Forelimb muscle (tissue), 1 donor: ENCODE data around the gene ZSWIM6. TPM values are rescaled to one million over a fixed set of nuclear protein-coding genes. Genes with fewer than 3 reads are reported as not detected.

Experiments used
- DNase-seq: peaks from one replicate; pipeline ENCODE4 v3.0.0-alpha.2; 2013; ENCODE audit warnings: low read depth
- polyA plus RNA-seq: library from polyadenylated mRNA; unstranded; fragments of 120-200 nt; gene quantifications from one replicate; pipeline ENCODE4 v1.2.1, GENCODE V29; 2013; ENCODE audit not compliant: insufficient read length

ZSWIM6 gene
- polyA plus RNA-seq, 1 donor, result 7.8 TPM

DNA sequence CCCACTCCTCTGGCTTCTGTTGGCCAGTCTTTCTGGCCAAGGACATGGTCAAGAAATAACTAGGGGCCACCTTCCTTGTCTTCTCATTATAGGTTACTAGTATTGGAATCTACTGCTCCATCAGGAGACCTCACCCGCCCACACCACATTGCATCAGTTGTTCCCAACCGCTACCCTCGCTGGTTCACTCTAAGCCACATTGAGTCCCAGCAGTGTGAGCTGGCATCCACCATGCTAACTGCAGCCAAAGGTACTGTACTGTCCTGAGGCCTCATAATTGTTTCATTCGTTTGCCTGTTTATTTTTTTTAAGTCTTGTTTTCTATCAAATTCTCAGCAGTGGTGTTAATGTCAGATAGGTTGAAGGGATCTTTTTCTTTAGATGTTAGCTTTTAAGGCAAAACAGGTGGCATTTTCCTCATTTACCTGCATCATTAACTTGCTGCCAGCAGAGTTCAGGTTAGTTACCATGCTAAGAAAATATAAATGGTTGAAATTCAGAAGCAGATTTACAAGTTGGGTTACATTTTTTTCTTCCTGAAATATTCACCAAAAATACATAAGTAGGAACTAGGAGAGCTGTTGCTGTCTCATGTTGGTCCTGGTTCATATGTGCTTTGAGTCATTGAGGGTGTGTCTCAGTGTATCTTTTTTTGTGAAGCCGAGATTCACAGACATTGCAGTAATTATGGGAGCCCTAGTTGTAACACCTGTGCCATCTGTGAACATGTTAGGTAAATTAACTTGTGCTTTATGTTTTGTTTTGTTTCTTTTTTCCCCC is 206.9 kb downstream of the ZSWIM6 start:
- no peak for DNase-seq

DNA sequence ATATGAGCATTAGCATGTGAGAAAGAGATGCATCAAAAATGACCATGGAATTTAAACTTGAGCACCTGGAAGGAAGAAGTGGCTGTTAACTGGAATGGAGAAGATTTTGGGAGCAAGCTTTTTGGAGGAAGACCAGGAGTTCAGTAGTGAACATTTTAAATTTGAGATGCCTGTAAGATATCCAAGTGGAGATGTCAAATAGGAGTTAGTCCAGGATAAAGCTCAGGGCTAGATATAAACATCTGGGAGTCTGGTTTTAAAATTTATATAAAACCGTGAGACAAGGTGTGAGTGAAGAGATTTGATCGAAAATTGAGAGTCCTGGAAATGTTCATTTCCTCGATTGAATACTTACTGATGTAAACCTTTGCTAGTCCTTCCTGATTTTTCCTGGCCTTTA is 217.5 kb downstream of the ZSWIM6 start:
- no peak for DNase-seq

DNA sequence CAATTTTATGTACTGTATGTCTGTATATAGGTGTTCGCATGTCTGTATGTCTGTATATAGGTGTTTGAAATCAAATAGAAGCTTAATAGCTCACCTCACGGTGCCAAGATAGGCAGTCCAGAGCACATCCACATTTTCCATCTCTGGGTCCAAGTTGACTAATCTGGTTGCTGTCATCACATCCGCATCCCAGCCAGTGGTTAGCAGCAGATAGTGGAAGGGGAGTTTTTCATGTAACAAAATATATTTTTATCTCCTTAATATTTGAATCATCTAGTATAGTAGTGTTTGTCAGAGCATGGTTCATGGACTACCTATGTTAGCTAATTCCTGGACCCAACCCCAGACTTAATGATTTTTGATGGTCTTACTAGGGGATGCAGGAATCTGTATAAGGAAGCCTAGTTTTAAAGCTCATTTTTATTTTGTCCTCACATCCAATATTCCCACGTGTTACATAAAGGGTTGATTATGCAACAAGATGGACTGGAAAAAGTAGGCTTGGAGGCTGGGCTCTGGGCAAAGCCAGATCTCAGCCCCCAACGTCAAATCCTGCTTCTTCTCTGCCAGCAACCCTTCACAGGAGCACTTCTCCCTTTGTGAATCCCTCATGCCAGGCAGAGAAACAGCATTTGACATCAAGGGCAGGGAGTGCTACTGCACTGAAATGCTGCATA is 219.7 kb downstream of the ZSWIM6 start:
- no peak for DNase-seq

DNA sequence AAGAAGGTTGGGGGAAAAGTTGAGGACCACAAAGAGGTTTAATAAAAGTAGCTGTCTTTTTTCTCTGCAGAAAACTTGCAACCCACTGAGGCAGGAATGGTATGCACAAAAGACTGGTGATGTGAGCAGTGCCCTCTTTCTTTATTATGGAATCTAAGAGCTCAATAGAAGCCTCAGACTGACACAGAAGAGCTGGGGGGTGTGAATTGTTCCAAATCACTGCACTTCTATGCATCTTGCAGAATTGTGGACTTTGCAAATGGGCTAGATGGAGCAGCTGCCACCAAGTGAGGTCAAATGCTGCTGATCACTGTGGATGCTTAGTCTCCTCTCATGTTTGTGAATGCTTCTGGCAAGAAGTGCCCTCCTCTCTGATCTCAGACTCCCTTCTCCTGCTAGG is 227.1 kb downstream of the ZSWIM6 start:
- no peak for DNase-seq

DNA sequence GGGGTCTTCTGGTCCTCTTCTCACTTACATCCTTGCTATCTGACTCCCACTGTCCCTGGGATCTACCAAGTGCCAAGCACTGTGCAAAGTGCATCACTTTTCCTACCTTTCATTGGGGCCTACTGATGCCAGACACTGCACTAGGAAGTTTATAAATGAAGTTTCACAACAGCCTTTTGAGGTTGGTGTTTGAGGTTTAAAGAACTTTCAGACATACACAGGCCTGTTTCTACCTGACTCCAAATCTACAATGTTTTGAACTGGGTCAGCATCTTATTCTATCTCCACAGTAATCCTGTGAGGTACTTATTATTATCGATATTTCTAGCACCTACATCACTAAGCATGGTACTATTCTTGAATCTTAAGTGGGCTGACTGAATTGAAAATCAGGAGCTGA is 227.7 kb downstream of the ZSWIM6 start:
- DNase-seq, result no peak

DNA sequence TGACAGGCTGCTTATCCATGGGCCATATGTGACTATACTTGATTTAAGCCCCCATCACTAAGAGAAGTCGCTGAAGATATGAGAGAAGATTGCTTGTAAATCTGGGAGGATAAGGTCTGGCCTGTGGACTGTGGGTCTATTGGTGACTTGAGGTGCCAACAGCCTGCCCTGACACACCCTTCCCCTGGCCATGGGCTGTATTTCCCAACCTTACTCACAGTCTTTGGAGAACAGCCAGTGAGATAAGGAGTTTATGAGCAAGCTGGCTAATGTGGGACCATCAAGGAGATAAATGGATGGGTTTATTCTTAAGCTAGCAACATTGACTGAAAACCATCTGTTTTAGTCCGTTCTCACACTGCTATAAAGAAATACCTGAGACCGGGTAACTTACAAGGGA is 231.3 kb downstream of the ZSWIM6 start:
- no peak for DNase-seq

DNA sequence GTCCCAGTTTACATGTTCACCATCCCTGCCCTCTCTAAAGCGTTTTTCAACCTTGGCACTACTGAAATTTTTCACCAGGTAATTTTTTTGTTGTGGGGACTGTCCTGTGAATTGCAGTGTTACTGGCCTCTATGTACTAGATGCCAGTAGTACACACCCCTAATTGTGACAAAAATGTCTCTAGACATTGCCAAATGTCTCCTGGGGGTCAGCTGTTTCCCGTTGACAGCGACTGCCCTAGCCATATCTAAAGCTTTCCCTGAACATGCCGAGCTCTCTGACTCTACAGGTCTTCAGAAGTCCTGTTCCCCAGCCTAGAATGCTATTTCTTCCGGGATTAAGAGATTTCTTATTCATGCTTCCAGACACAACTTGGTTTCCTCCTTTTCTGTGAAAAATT is 235.3 kb downstream of the ZSWIM6 start:
- DNase-seq, result no peak

DNA sequence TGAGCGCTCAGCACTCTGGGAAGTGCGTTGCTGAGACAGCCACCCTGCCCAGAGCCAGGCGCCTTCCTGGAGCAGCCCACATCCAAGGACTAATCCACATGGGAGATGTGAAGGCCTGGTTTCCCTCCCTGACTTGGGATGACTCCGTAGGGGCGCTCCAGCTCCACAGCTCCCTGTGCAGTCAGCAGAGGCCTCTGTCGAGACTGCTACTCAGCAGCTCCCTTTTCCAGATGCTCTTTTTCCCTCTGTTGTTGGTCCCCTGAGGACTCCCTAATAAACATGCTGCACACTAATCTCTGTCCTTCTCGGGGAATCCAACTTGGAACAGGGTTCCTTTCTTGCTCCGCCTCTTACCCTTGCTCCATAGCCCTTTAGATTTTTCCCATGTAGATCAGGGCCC is 237.3 kb downstream of the ZSWIM6 start:
- no peak for DNase-seq

DNA sequence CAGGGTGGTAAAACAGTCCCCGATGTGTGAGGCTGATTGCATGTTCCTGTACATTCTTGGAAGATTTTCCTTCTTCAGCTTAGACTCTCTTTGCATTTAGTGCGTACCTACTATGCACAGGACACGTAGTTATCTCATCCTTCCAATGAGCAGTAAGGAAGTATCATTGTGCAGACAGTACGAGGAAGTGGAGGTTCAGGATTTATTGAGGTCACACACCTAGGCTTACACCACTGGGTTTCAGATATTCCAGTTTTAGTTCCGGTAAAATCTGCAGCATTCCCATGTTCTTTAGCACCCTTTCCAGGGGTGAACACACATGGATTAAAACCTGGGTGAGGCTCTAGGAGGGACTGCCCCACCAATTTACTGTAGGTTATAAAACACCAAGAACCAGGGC is 238.7 kb downstream of the ZSWIM6 start:
- DNase-seq, result no peak

DNA sequence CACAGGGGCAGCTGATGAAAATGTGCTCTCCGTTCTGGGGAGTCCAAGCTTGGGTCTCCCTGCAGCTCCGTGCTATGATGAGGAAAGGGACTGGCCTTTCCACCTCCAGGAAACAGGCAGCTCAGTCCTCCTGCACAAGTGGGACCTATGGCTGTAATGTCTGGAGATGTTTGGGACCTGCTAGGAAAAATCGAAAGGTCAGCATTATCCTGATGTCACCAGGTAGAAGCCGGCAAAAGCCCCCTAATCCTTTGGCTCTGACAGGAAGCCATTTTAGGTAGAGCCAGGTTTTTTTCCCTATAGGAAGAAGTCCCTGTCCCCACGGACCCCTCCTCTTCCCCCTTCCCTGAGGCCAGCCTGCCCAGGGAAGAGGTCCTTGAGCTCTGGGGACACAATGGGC is 240.9 kb downstream of the ZSWIM6 start:
- no peak for DNase-seq

DNA sequence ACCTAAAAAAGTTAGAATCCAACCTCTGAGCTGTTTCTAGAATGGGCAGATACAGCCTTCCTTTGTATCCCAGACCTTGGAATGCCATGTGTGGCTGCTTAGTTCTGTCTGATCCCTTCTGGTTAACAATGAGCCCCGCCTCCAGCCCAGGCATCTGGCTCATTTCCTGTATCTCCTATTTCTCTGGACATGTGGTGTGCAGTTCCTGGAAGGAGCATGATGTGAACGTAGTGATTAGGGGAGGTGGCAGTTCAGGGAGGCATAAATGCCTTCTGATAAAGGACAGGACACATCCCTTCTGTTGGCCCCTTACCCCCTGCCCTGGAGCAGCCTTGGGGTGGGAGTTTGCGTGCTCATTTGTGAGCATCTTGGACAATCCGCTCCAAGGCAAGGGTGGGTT is 243.0 kb downstream of the ZSWIM6 start:
- no peak for DNase-seq

DNA sequence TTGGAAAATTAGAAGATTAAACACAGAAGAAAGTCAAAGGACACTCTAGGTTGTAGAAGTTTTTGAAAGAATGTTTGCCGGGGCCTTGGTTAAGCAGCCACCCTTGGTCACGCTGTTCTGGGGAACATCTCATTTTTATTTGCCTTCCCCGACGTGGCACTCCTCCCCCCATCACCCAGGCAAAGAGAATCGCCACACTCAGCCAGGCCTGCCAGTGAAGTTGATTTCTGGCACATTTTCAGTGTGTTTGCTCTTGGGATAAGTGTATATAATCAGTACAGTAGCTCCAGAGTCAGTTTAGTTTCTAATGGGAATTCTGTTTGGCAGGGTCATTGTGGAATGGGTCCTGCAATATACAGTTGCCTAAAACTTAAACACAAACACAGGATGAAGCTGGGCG is 243.5 kb downstream of the ZSWIM6 start:
- DNase-seq, result no peak

DNA sequence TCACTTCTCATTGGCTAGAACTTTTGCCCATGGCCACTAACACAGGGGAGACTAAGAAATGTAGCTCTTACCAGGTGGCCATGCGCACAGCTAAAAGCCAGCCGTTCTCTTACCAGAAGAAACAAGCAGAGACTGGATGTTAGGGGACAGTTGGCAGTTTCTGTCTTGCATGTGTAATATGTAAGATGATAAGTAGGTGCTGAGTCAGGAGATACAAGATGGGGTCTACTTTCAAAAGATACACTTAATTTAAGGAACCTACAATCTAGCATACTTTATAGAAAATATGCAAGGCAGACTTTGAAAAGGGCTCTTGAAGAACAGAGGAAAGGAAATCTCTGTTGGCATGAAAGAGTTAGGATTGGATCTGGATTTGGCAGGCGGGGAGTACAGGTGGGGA is 244.5 kb downstream of the ZSWIM6 start:
- DNase-seq, result no peak

DNA sequence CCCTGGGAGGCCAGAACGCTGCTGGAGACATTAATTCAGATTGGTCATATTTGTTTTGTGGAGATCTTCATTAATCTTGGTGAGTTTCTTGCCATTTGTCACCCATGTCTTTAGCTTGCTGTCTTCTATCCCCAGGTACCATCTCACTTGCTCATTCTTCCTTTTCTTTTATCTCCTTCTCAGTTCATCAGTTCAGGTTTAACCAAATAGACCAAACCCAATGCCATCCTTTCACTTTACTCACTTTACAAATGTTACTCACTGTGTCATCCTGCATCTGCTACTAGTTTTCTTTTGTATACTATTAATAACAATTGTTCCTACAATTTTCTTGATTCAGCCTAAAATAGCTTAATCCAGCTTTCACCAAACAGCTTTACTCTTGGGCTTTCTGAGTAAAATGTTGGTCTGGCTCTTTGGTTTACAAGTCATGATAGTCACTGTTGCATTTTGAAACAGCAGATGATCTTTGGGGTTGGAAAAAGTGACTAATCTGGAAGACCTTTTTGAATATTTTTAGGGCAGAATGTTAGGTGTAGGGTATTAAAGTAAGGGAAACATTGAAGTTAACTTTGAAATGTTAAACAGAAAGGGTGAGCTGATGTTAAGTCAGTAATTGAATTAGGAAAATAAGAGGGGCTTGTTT is 246.9 kb downstream of the ZSWIM6 start:
- no peak for DNase-seq

DNA sequence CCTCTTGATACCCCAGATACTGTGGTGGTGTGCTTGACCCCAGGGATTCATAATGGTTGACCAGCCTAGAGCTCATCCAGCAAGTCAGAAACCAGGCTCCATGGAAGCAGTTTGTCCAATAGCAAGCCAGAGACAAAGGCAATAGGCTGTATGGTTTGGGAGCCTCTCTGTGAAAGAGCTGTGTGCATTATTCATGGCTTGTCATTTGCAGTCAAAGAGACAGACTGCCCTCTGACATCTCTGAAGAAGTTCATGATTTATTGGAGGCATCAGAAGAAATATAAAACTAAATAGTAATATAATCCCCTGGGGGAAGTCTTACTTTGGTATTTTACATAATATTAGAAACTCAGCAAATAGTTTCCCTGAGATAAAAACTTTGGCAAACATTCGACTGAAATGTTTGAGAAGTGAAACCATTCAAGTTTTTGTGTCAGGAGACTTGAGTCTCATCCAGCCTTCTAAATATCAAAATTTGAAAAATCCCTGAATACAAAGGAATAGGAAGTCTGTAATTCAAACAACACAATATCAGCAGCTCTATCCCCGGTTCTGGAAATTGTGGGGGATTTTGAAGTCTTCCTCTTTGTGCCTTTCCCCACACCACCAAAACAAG is 250.3 kb downstream of the ZSWIM6 start:
- DNase-seq, result no peak

DNA sequence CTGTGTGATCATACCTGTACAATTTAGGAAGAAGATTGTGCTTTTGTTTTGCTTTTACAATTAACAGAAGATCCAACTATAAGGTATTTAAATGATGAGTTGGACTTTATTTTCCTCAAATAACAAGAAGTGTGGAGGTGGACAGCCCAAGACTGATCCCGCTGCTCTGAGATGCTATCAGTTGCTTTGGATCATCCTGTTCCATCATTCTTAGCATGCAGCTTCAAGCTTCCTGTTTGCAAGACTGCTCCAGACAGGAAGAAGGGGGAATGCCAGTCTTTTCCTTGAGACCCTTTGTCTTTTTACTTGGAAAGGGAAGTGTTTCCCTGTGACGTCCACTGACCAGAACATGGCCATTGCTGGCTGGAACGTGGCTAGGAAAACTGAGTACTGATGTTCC is 250.8 kb downstream of the ZSWIM6 start:
- no peak for DNase-seq

DNA sequence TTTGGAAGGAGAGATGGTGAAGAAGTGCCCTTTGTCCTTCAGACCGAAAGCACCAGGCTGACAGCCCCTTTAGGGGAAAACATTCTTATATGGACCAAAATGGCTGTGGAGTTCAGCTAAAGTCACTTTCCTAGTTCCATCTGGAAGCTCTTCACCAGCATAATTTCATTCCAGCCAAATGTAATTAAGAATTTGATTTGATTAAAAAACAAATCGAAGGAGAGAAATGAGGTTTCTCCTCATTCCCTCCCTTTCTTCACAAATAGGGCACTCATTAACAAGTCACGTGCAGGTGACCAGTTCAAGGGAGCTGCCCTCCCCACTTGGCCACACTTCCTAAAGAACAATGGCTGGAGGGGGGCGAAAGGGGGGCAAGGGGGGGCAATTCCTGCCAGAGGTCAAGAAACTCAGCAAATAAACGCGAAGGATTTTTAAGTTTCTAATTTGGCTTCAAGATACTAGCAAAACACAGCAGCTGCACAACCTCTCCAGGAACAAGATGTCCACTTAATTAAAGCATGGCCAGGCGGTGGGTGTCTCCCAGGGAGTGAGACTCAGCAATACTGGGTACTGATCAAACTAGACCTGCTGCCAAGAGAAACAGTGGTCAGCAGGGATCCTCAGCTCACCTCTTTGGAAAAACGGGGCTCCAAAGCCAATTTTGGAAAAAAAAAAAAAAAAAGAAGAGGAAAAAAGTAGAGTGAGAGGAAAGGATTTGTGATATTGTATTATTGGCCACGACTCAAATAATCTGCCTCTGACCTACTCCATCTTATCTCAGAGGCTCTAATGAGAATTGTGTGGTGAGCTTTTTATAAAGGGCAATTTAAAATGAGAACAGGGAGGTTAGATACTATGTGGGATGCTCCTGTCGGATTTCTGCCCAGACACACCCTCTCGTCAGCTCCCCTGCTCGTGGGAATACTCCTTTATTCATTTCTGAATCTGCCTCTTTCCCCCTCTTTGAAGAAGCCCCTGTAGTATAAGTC is 254.3 kb downstream of the ZSWIM6 start:
- no peak for DNase-seq

DNA sequence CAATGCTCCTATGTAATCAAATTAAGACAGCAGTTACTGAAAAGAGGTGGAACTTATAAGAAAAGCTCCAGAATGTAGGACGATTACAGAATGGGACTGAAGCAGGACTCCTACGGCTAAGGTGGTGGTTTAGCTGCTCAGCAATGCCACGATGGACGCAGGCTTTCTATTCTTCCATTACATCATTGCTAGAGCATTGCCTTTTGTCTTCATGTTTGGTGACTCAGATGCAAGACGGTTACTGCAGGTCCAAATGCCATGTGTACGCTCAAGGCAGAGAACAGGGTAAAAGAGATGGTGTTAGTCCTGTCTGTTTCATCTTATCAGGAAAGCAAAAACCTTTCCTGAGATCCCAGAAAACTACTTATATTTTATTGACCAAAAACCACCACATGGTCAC is 255.1 kb downstream of the ZSWIM6 start:
- no peak for DNase-seq

DNA sequence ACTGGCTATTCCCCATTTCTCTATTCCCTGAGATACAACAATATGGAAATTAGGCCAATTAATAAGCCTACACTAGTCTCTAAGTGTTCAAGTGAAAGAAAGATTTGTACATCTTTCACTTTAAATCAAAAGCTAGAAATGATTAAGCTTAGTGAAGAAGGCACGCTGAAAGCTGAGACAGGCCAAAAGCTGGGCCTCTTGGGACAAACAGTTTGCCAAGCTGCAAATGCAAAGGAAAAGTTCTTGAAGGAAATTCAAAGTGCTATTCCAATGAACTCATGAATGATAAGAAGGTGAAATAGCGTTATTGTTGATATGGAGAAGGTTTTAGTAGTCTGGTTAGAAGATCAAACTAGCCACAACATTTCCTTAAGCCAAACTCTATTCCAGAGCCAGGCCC is 256.2 kb downstream of the ZSWIM6 start:
- DNase-seq, result no peak

DNA sequence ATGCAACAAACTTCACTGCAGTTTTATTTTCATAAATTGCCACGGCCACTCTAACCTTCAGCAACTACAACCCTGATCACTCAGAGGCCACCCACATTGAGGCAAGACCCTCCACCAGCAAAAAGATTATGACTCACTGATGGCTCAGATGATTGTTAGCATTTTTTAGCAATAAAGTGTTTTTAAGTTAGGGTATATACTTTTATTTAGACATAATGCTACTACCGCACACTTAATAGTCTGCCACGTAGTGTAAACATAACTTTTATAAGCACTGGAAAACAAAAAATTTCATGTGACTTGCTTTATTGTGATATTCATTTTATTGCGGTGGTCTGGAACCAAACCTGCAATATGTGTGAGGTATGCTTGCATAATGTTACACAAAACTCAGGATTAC is 257.9 kb downstream of the ZSWIM6 start:
- DNase-seq, result no peak

DNA sequence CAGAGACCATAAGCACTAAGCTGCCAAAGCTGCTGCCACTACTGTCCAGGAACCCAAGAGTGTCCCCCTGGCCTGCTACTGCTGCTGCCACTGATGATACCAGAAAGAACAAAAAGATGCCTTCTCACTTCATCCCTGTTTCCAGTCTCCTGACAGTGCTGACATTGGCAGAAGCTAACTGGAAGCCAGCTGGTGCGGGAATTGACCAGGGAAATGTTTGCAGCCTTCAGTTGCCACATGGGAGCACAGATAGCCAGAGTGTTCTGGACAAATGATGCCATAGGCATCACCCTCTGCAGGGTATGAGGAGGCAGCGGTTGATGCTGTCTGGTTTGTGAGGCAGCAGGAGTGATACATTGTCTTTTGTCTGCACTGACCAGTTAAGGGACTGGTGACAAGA is 258.4 kb downstream of the ZSWIM6 start:
- no peak for DNase-seq
